Psoas muscle (tissue), 8 donors: ENCODE results near the gene FANCF. TPM values are rescaled to one million over a fixed set of nuclear protein-coding genes. Genes with fewer than 3 reads are reported as not detected.
A peak's percentile ranks its signal among the peaks of the same experiment; 100 is the strongest.

Experiments used
- ATAC-seq, 4 donors: fragments of 200-7000 bp; cut with Tn5 transposase; one replicate each; pipeline ENCODE4 v1.9.1; 2020; ENCODE audit warnings: moderate library complexity in 3 of 4, mild to moderate bottlenecking in 2 of 4
- DNase-seq, 2 donors: peaks; one replicate each; pipeline ENCODE4 v3.0.0-alpha.2; 2020
- H3K27ac ChIP-seq: fragments of 200-600 bp; one replicate; pipeline ENCODE4 v1.8.0; 2022
- H3K27me3 ChIP-seq, 3 donors: fragments of 200-600 bp in 1 of 3; one replicate each; pipeline versions ENCODE4 v1.6.1 to v1.8.0; 2013 to 2022; ENCODE audit warnings: low read length in 2 of 3, mild to moderate bottlenecking in 2 of 3, moderate library complexity in 1 of 3; ENCODE audit not compliant: insufficient read depth in 3 of 3
- H3K36me3 ChIP-seq, 2 donors: fragments of 200-600 bp in 1 of 2; one replicate each; pipeline versions ENCODE4 v1.6.1 to v1.8.0; 2013 to 2022; ENCODE audit warnings: low read depth in 1 of 2, mild to moderate bottlenecking in 1 of 2, moderate library complexity in 1 of 2; ENCODE audit not compliant: insufficient read depth in 1 of 2
- H3K4me1 ChIP-seq: fragments of 200-600 bp; one replicate; pipeline ENCODE4 v1.8.0; 2022
- H3K4me3 ChIP-seq: fragments of 200-600 bp; one replicate; pipeline ENCODE4 v1.8.0; 2022; ENCODE audit warnings: mild to moderate bottlenecking
- H3K9me3 ChIP-seq: fragments of 200-600 bp; one replicate; pipeline ENCODE4 v1.8.0; 2022
- CTCF ChIP-seq: fragments of 200-600 bp; IDR thresholded peaks from one replicate; pipeline ENCODE4 v1.8.0; 2022; ENCODE audit warnings: antibody characterized with exemption
- WGBS, 3 donors: extraction: QIAGEN DNeasy Blood & Tissue Kit; methylation state at CpG; one replicate each; pipeline versions ENCODE4 v1.1.6 to v1.1.7; 2013; 5-methylcytosine and 5-hydroxymethylcytosine counted together
- intact Hi-C, 2 donors: fragments of 100-400 bp; cut with DNase I; formaldehyde crosslinking; loops; one replicate each; pipeline versions ENCODE4 v1.11.0 to v1.14.2; 2022
- long read RNA-seq, 2 donors: library from polyadenylated mRNA; unstranded; transcript quantifications; one replicate each; pipeline ENCODE4 v2.0.0, GENCODE V29; 2021
- polyA plus RNA-seq, 3 donors: library from polyadenylated mRNA; stranded (reverse); fragments of 200-250 nt; gene quantifications; one replicate each; pipeline ENCODE4 v1.2.3, GENCODE V29; 2013
- total RNA-seq, 4 donors: library from RNA; stranded (reverse); fragmentation: NEBNext Ultra II Directional in 2 of 4; extraction: Animal tissue kit (Norgen Biotek cat#: 25700) in 2 of 4; gene quantifications; one replicate each; pipeline versions ENCODE4 v1.2.1 to v1.2.4, GENCODE V29; 2021 to 2023
- donor health status: healthy with polysubstance abuse.
- donor health status: DM: no; HTN: no; CAD: no; lungs with moderate emphysema.
- donor health status: Bipolar disorder and iron deficiency.
- donor health status: healthy.
- donor health status: DM: yes; HTN: yes; CAD: no.
- donor health status: DM: no; HTN: no; CAD: no.
- donor health status: DM: no; HTN: no; CAD: no.
- donor health status: DM: yes; HTN: yes; CAD: no.

The FANCF gene
- total RNA-seq (1 to 10 TPM; 1.4 to 2.2 (median 1.7) TPM), polyA plus RNA-seq (1 to 10 TPM; 1.3 to 5.1 (median 2.4) TPM)
- long read RNA-seq, donor 1, partial matches to known transcripts, result 0 of 1 reads
- long read RNA-seq, donor 1, other reads (novel, unspliced or antisense), result 0 of 1 reads
- long read RNA-seq, donor 2, transcript FANCF-201 (1 exons, 2,952 nt), result major isoform, 12 of 12 reads
- long read RNA-seq, donor 2, partial matches to known transcripts, result 0 of 12 reads
- long read RNA-seq, donor 2, other reads (novel, unspliced or antisense), result 0 of 12 reads

GRCh38 chr11:22625448-22626287 lies at the start of gene FANCF:
FANCF (minus strand) TSS chr11:22625823; CDS start chr11:22625810, 13 bp downstream.
- Histone ChIP-seq H3K4me1 (peaks cover 17% of the 10 kb centered on the region), H3K4me3 (peak within 1 kb of the TSS; percentile 89), H3K27me3 (no peaks in the 10 kb centered on the region), H3K27ac (peak within 1 kb of the TSS; percentile 85), H3K9me3 (no peaks in the 10 kb centered on the region), H3K36me3 (no peaks in the 10 kb centered on the region)
- 0 to 1% (median 0%) methylated on average over 49 to 55 of the region's 55 CpGs for WGBS, 3 donors
- intact Hi-C loops, result loop anchor here (1.0 to 10.0 kb wide), 4 partner anchors 41 to 291 kb away; partner anchors contain the start of genes GAS2 (in 2 of the 2) and SLC17A6 (in 1 of the 2)
- ATAC-seq, result peak; percentile 98 to 99 (median 99)
- DNase-seq, result peak; percentile 87 to 92
- TF ChIP-seq CTCF, result no peak

- intact Hi-C loops, result loop anchor here (5.0 kb wide), 3 partner anchors 48 to 113 kb away; no protein-coding TSS in a partner anchor
- no peak for TF ChIP-seq CTCF
- no peaks in the 10 kb centered on the region for H3K36me3 ChIP-seq
- peak overlapping the region; percentile 75 for H3K27ac ChIP-seq
- DNase-seq (no peak), ATAC-seq (peak; percentile 41 to 53 (median 44))
- H3K9me3 ChIP-seq, result no peaks in the 10 kb centered on the region
- no peaks in the 10 kb centered on the region for H3K27me3 ChIP-seq
- 77 to 90% (median 78%) methylated on average over 4 of the region's 4 CpGs for WGBS, 3 donors
- H3K4me1 ChIP-seq, result peaks cover 40% of the 10 kb centered on the region
- H3K4me3 ChIP-seq, result peak overlapping the region; percentile 0
Measured at GRCh38 chr11:22674470-22675439, 49.1 kb upstream of the FANCF start.

- ATAC-seq (no peak), DNase-seq (no peak)
- Histone ChIP-seq H3K4me3 (peak overlapping the region; percentile 5), H3K36me3 (no peaks in the 10 kb centered on the region), H3K27ac (peak overlapping the region; percentile 78), H3K9me3 (no peaks in the 10 kb centered on the region), H3K27me3 (no peaks in the 10 kb centered on the region), H3K4me1 (peaks cover 48% of the 10 kb centered on the region)
- intact Hi-C loops, result loop anchor here in 1 of 2 donors (5.0 kb wide), 2 partner anchors 56 to 116 kb away; no protein-coding TSS in a partner anchor
- no peak for TF ChIP-seq CTCF
- 22 to 36% (median 33%) methylated on average over 2 of the region's 2 CpGs for WGBS, 3 donors
Measured at GRCh38 chr11:22671751-22672150, 46.1 kb upstream of the FANCF start.

- H3K9me3 ChIP-seq, result no peaks in the 10 kb centered on the region
- 73 to 80% (median 76%) methylated on average over 1 of the region's 1 CpG for WGBS, 3 donors
- no peak for DNase-seq
- peak in 3 of 4 donors; percentile 40 to 63 (median 62) for ATAC-seq
- no peaks in the 10 kb centered on the region for H3K27me3 ChIP-seq
- H3K4me3 ChIP-seq, result peak overlapping the region; percentile 81
- intact Hi-C loops, result loop anchor here in 1 of 2 donors (1.0 to 5.0 kb wide), 3 partner anchors 13 to 116 kb away; no protein-coding TSS in a partner anchor
- peak; percentile 48 for TF ChIP-seq CTCF
- H3K36me3 ChIP-seq, result no peaks in the 10 kb centered on the region
- peaks cover 43% of the 10 kb centered on the region for H3K4me1 ChIP-seq
- H3K27ac ChIP-seq, result peak overlapping the region; percentile 78
Measured at GRCh38 chr11:22670830-22671229, 45.2 kb upstream of the FANCF start.
